D341Med (cell line): ENCODE measurements around the gene CDKN1C.

Experiments
- DNase-seq: peaks from one replicate; pipeline ENCODE4 v3.0.0; 2012; ENCODE audit warnings: low spot score

CDKN1C gene

GRCh38 chr11:2885678-2886081 is at the start of gene CDKN1C:
Gene CDKN1C (minus strand): TSS chr11:2885775. CDS start chr11:2885456, 319 bp downstream.
- peak; percentile 96 for DNase-seq

- DNase-seq = no peak
Observed at GRCh38 chr11:2934611-2935239, 49.1 kb upstream of the CDKN1C start.

- DNase-seq = no peak
Observed at GRCh38 chr11:2934021-2934550, 48.5 kb upstream of the CDKN1C start.

GRCh38 chr11:2933375-2934020 is 47.9 kb upstream of the CDKN1C start:
- no peak for DNase-seq

GRCh38 chr11:2932850-2933251 is 47.3 kb upstream of the CDKN1C start:
- no peak for DNase-seq

GRCh38 chr11:2931771-2932738 is 46.5 kb upstream of the CDKN1C start:
- DNase-seq = no peak

- DNase-seq = no peak
Observed at GRCh38 chr11:2931420-2931746, 45.8 kb upstream of the CDKN1C start.

GRCh38 chr11:2930704-2931419 is 45.3 kb upstream of the CDKN1C start:
- DNase-seq = peak; percentile 76

GRCh38 chr11:2929950-2930703 is 44.6 kb upstream of the CDKN1C start:
- DNase-seq = peak; percentile 69

GRCh38 chr11:2929531-2929949 is 44.0 kb upstream of the CDKN1C start:
- DNase-seq = no peak

GRCh38 chr11:2928605-2929530 is 43.3 kb upstream of the CDKN1C start, which contains the start of gene PHLDA2:
Gene PHLDA2 (minus strand): TSS chr11:2929420. CDS start chr11:2929364, 56 bp downstream.
- DNase-seq = peak; percentile 67

GRCh38 chr11:2927851-2928604 is 42.5 kb upstream of the CDKN1C start:
- no peak for DNase-seq

GRCh38 chr11:2927121-2927800 is 41.7 kb upstream of the CDKN1C start:
- no peak for DNase-seq

- DNase-seq = no peak
Observed at GRCh38 chr11:2926611-2927051, 41.1 kb upstream of the CDKN1C start.

- DNase-seq = no peak
Observed at GRCh38 chr11:2924821-2925675, 39.5 kb upstream of the CDKN1C start.

GRCh38 chr11:2924381-2924780 is 38.8 kb upstream of the CDKN1C start:
- no peak for DNase-seq
